ENCODE data around the gene MAPK4.

GRCh38 chr18:50594012-50594411 lies 34.1 kb downstream of the MAPK4 start:
- TF ChIP-seq, protein P1, sequence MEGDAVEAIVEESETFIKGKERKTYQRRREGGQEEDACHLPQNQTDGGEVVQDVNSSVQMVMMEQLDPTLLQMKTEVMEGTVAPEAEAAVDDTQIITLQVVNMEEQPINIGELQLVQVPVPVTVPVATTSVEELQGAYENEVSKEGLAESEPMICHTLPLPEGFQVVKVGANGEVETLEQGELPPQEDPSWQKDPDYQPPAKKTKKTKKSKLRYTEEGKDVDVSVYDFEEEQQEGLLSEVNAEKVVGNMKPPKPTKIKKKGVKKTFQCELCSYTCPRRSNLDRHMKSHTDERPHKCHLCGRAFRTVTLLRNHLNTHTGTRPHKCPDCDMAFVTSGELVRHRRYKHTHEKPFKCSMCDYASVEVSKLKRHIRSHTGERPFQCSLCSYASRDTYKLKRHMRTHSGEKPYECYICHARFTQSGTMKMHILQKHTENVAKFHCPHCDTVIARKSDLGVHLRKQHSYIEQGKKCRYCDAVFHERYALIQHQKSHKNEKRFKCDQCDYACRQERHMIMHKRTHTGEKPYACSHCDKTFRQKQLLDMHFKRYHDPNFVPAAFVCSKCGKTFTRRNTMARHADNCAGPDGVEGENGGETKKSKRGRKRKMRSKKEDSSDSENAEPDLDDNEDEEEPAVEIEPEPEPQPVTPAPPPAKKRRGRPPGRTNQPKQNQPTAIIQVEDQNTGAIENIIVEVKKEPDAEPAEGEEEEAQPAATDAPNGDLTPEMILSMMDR (IDR thresholded peaks at IDR 0.05; ENCODE audit: insufficient read depth, low read length, poor library complexity, severe bottlenecking) = no peak
- no peak for TF ChIP-seq EZH2phosphoT487 (conservative IDR thresholded peaks at IDR 0.05; ENCODE audit: low read length)

Measured in SU-DHL-6 (cell line).